HG03039 (cell line): ENCODE measurements around the gene CCDC102A.
"Not testable (repeated sequence)": the region's sequence is repeated elsewhere in the genome, so short reads cannot be mapped to it uniquely, and the experiment has no call there.

Experiments used
- ATAC-seq: cut with Tn5 transposase; IDR thresholded peaks from one replicate; pipeline ENCODE4 v1.9.1; 2021; ENCODE audit warnings: mild to moderate bottlenecking, moderate library complexity; ENCODE audit not compliant: unreplicated experiment

CCDC102A gene

GRCh38 chr16:57536306-57537193 lies at the start of gene CCDC102A:
Gene CCDC102A (minus strand): TSS chr16:57536571. CDS start chr16:57529177, 7,394 bp downstream.
- peak; percentile 9 for ATAC-seq

- ATAC-seq: no peak
Measured at GRCh38 chr16:57585051-57585687, 48.8 kb upstream of the CCDC102A start.

GRCh38 chr16:57579361-57579665 lies 42.9 kb upstream of the CCDC102A start:
- ATAC-seq: no peak

DNA sequence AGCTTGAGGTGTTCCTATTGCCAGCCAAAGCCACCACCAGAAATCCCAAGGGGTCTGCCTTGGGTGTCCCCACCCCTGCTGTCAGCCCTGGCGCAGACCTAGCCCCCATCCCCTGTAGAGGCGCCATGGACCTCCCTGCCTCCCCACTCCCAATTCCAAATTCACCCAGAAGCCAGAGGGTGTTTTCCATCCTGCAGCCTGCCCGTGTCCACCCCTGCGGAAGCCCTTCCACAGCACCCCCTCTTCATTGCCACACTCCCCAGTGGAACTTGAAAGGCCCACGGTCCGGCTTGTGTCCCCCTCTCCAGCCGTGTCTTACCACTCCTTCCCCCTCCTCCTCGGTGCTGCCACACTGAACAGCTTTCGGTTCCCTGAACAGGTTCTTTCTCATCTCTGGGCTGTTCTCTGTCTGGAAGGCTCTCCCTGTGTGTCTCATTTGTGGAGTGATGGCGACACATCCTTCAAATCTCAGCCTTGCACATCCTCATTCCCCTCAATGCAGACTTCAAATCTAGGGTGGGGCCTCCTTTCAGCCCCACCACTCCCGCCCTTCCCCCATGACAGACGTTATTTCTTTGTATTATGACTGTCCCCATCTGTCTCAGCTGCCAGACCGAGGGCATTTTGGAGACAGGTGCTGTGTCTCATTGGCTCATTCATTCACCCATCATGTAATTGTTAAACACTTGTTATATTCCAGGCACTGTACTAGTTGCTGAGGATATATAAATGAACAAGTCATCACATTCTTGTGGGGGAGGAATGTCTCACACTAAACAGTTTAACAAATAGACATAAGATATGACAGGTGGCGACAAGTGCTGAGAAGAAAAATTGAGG lies 42.4 kb upstream of the CCDC102A start:
- ATAC-seq: no peak

GRCh38 chr16:57577691-57578224 lies 41.4 kb upstream of the CCDC102A start:
- ATAC-seq: no peak

DNA sequence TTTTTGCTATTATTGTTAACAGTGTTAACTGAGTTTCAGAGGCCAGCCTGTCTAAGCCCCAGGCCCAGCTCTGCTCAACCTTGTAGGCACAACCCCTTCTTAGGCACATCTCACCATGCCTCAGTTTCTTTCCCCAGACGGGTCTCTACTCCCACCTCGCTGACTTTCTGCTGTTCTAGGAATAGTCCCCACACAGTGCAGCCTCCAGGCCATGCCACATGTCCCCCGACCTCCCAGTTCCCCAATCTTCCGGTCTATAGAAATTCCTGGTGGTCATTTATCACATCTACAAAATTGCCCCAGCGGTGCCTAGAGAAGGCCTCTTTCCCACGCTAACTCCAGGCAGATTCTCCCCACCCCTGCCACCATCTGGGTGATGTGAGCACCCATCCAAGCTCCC lies 40.8 kb upstream of the CCDC102A start:
- ATAC-seq: no peak

- no peak for ATAC-seq
Measured at GRCh38 chr16:57576429-57576870, 40.1 kb upstream of the CCDC102A start.

GRCh38 chr16:57575468-57576277 lies 39.3 kb upstream of the CCDC102A start:
- no peak for ATAC-seq

DNA sequence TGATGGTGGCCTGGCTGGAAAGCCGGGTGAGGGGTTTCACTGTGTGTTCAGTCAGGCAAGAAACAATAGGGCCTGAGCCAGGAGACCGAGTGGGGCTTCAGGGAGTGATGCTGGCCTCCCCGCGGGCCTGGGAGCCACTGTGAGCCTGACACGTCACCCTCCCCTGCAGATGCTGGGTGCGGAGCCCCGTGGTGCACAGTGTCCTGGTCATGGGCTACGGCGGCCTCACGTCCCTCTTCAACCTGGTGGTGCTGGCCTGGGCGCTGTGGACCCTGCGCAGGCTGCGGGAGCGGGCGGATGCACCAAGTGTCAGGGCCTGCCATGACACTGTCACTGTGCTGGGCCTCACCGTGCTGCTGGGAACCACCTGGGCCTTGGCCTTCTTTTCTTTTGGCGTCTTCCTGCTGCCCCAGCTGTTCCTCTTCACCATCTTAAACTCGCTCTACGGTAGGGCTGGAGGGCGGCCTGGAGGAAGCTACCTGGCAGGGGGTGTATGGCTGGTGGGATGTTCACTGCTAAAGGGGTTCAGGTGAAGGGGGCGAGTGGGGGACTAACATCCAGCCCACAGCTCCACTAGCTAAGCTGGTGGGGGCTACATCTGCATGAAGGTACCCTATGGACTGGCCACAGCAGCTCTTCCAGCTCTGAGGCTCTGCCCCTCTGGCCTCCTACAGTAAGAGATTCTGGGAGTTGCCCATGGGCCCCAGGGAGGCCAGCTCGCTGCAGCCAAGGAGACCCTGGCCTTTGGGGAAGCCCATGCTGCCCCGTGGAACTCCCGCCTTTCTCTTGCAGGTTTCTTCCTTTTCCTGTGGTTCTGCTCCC lies 38.5 kb upstream of the CCDC102A start:
- ATAC-seq: no peak

- no peak for ATAC-seq
Measured at GRCh38 chr16:57574086-57574485, 37.7 kb upstream of the CCDC102A start.

DNA sequence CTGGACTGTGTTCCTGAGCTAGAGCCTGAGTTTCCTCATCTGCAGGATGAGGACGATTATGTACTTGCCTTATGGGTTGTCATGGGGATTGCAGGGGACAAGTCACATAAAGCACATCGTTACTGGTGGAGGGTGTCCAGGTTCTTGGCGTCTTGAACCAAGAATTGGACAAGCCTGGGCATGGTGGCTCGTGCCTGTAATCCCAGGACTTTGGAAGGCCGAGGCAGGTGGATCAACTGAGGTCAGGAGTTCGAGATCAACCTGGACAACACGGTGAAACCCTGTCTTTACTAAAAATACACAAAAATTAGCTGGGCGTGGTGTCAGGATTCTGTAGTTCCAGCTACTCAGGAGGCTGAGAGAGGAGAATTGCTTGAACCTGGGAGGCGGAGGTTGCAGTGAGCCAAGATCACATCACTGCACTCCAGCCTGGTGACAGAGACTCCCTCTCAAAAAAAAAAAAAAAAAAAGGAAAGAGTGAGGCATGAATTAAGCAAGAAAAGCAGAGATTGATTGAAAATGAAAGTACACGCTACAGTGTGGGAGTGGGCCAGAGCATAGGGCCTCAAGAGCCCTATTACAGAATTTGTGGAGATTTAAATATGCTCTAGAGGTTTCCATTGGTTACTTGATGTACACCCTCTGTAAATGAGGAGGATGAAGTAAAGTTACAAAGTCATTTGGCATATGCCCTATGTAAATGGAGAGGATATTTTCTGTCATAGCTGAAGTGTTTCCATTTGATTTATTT lies 36.8 kb upstream of the CCDC102A start:
- no peak for ATAC-seq

- ATAC-seq: no peak
Measured at GRCh38 chr16:57571098-57571497, 34.7 kb upstream of the CCDC102A start.

- no peak for ATAC-seq
Measured at GRCh38 chr16:57570301-57571070, 34.1 kb upstream of the CCDC102A start.

- ATAC-seq: no peak
Measured at GRCh38 chr16:57569306-57569946, 33.1 kb upstream of the CCDC102A start.

DNA sequence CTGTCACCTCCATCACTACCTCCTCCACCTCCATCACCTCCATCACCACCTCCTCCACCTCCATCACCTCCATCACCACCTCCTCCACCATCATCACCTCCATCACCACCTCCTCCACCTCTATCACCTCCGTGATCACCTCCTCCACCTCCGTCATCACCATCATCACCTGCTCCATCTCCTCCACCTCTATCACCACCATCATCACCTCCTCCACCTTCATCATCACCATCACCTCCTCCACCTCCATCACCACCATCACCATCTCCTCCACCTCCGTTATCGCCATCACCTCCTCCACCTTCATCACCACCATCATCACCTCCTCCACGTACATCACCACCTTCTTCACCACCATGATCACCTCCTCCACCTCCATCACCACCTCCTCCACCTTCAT lies 32.4 kb upstream of the CCDC102A start:
- not testable (repeated sequence) for ATAC-seq

DNA sequence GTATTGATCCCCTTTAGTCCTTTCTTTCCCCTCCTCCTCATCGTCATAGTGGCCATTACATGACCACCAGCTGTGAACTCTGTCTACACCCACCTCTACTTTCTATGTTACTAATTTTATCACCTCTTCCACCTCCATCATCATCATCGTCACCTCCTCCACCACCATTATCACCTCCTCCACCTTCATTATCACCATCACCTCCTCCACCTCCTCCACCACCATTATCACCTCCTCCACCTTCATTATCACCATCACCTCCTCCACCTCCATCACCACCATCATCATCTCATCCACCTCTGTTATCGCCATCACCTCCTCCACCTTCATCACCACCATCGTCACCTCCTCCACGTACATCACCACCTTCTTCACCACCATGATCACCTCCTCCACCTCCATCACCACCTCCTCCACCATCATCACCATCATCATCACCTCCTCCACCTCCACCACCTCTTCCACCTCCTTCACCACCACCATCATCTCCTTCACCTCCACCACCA lies 31.9 kb upstream of the CCDC102A start:
- no peak for ATAC-seq

GRCh38 chr16:57567691-57568090 lies 31.3 kb upstream of the CCDC102A start:
- no peak for ATAC-seq
